ENCODE measurements around the gene LASP1.

LASP1 gene

DNA sequence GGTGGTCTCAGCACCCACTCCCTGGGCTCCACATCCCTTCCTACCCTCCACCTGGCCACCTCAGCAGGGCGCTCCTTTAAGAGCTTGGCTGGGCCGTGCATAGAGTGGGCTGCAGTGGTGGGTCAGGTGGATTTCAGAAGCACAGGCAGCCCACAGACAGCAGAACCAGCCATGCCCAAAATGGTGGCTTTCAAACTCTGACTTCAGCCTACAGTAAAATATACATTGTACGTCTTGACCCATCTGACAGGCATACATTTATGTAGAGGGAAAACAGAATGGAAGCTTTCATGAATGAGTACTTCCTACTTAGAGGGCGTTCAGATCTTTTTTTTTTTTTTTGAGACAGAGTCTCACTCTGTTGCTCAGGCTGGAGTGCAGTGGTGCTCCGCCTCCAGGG is 29.6 kb downstream of the LASP1 start:
- no peak for ATAC-seq

DNA sequence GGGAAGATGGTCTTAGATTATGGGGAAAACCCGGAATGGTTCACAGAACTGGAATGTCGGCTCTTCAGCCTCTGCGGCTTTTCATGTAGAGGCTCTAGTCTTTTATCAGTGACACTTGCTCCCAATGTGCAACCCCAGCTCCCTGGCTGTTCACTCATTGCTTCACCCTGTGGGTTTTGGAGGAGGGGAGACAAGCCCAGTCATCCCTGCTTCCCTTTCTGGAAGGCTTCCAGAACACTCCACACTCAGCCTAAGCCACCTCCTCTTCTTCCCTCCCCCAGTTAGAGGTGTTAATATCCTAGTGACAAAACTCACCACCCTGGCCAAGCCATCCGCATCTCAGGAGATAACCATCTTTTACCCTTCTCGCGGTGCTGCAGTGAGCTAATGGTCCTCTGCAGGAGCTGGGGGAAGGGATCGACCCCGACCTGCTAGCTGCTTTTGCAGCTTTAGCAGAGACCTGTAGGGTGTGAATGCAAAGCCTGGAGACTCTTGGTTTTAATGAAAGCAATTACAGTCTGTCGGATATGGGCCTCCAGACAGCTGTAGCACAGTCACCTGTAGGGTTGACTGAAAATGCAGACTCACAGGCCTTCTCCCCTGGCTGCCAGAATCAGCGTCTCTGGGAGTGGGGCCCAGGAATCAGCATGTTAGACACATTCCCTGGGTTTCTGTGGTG is 31.3 kb downstream of the LASP1 start:
- ATAC-seq: peak; percentile 73
- TF ChIP-seq ZFP3 (CRISPR knock-in tag; IDR thresholded peaks at IDR 0.05): no peak
- TF ChIP-seq TSHZ2 (CRISPR knock-in tag; IDR thresholded peaks at IDR 0.05): no peak

More for the DNA sequence above, 29.6 kb downstream of the LASP1 start:
- TF ChIP-seq ZC3H10 (CRISPR knock-in tag; IDR thresholded peaks at IDR 0.05) (no peak), TOX (CRISPR knock-in tag; IDR thresholded peaks at IDR 0.05; ENCODE audit: borderline replicate concordance) (no peak), SNAI2 (CRISPR knock-in tag; IDR thresholded peaks at IDR 0.05) (no peak), PPARA (CRISPR knock-in tag; IDR thresholded peaks at IDR 0.05; ENCODE audit: borderline replicate concordance) (no peak), ESRRG (CRISPR knock-in tag; IDR thresholded peaks at IDR 0.05) (no peak), PATZ1 (CRISPR knock-in tag; IDR thresholded peaks at IDR 0.05; ENCODE audit: borderline replicate concordance) (no peak), ZNF8 (CRISPR knock-in tag; IDR thresholded peaks at IDR 0.05) (no peak), BACH2 (CRISPR knock-in tag; IDR thresholded peaks at IDR 0.05; ENCODE audit: borderline replicate concordance) (no peak), ZFP30 (CRISPR knock-in tag; IDR thresholded peaks at IDR 0.05) (no peak), CSDC2 (CRISPR knock-in tag; IDR thresholded peaks at IDR 0.05) (no peak), ZNF70 (CRISPR knock-in tag; IDR thresholded peaks at IDR 0.05) (no peak), TCF4 (CRISPR knock-in tag; IDR thresholded peaks at IDR 0.05; ENCODE audit: borderline replicate concordance) (no peak), GLIS3 (CRISPR knock-in tag; IDR thresholded peaks at IDR 0.05) (no peak), CREB5 (CRISPR knock-in tag; IDR thresholded peaks at IDR 0.05; ENCODE audit: low read depth) (no peak)
- TF ChIP-seq, protein P1, sequence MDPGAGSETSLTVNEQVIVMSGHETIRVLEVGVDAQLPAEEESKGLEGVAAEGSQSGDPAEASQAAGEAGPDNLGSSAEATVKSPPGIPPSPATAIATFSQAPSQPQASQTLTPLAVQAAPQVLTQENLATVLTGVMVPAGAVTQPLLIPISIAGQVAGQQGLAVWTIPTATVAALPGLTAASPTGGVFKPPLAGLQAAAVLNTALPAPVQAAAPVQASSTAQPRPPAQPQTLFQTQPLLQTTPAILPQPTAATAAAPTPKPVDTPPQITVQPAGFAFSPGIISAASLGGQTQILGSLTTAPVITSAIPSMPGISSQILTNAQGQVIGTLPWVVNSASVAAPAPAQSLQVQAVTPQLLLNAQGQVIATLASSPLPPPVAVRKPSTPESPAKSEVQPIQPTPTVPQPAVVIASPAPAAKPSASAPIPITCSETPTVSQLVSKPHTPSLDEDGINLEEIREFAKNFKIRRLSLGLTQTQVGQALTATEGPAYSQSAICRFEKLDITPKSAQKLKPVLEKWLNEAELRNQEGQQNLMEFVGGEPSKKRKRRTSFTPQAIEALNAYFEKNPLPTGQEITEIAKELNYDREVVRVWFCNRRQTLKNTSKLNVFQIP (CRISPR knock-in tag; IDR thresholded peaks at IDR 0.05; ENCODE audit: borderline replicate concordance, low read depth): no peak

DNA sequence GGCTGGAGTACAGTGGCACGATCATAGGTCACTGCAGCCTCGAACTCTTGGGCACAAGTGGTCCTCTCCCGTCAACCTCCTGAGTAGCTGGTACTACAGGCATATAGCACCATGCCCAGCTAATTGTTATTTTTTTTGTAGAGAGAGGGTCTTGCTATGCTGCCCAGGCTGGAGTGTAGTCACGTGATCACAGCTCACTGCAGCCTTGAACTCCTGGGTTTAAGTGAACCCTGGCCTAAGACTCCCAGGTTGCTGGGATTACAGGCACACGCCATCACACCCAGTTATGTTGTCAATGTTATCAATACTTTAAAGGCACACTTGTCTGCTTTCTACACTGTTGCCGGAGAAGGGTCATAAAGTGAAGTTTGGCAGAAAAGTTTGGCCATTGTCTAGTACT is 33.5 kb downstream of the LASP1 start:
- no peak for ATAC-seq
- TF ChIP-seq ZNF8 (CRISPR knock-in tag; IDR thresholded peaks at IDR 0.05) (no peak), ZNF70 (CRISPR knock-in tag; IDR thresholded peaks at IDR 0.05) (no peak), TSHZ2 (CRISPR knock-in tag; IDR thresholded peaks at IDR 0.05) (no peak), RARB (CRISPR knock-in tag; IDR thresholded peaks at IDR 0.05) (no peak), GLIS3 (CRISPR knock-in tag; IDR thresholded peaks at IDR 0.05) (no peak), OSR1 (CRISPR knock-in tag; IDR thresholded peaks at IDR 0.05) (no peak), SNAI2 (CRISPR knock-in tag; IDR thresholded peaks at IDR 0.05) (no peak), ZFP30 (CRISPR knock-in tag; IDR thresholded peaks at IDR 0.05) (no peak), TCF4 (CRISPR knock-in tag; IDR thresholded peaks at IDR 0.05; ENCODE audit: borderline replicate concordance) (no peak), ARNTL (CRISPR knock-in tag; IDR thresholded peaks at IDR 0.05; ENCODE audit: borderline replicate concordance, low read depth) (no peak), CSRNP3 (CRISPR knock-in tag; IDR thresholded peaks at IDR 0.05) (no peak), TOX (CRISPR knock-in tag; IDR thresholded peaks at IDR 0.05; ENCODE audit: borderline replicate concordance) (no peak), CSDC2 (CRISPR knock-in tag; IDR thresholded peaks at IDR 0.05) (no peak), ZC3H10 (CRISPR knock-in tag; IDR thresholded peaks at IDR 0.05) (no peak)
- TF ChIP-seq, protein P1 (CRISPR knock-in tag; IDR thresholded peaks at IDR 0.05; ENCODE audit: borderline replicate concordance, low read depth): no peak

Data from SK-N-SH treated with all-trans-retinoic acid at 6 μM for 48 hours (cell line).